SU-DHL-6 (cell line): ENCODE measurements around the gene ETV6.

Experiments
- CTCF ChIP-seq: fragments of 200-600 bp; sonication (generic); IDR thresholded peaks from one replicate; pipeline ENCODE4 v1.5.1; 2017; ENCODE audit warnings: antibody characterized with exemption, mild to moderate bottlenecking, low read length, moderate library complexity; ENCODE audit not compliant: insufficient read depth, poor library complexity, severe bottlenecking
- EZH2phosphoT487 ChIP-seq: fragments of 200-600 bp; sonication (generic), shearing (Covaris generic); conservative IDR thresholded peaks from 2 replicates; pipeline ENCODE4 v1.6.1; 2018; ENCODE audit warnings: mild to moderate bottlenecking, antibody characterized with exemption, low read length, moderate library complexity, mixed read lengths

GRCh38 chr12:11701433-11701832, 52.0 kb downstream of the ETV6 start:
- no peak for TF ChIP-seq EZH2phosphoT487
- no peak for TF ChIP-seq CTCF
